Mesenchymal stem cell (in vitro differentiated cells and primary cell): ENCODE results near the gene PMVK.

ENCODE experiments used
- DNase-seq: peaks from one replicate; pipeline ENCODE4 v3.0.0-alpha.2; 2013
- H2AFZ ChIP-seq: one replicate; pipeline ENCODE4 v1.6.1; 2013; ENCODE audit warnings: low read depth, mild to moderate bottlenecking, control low read depth, inconsistent platforms, low read length, moderate library complexity
- H2AK5ac ChIP-seq: 2 replicates; pipeline ENCODE4 v1.6.1; 2013; ENCODE audit warnings: low read length, moderate library complexity, mild to moderate bottlenecking, inconsistent platforms; ENCODE audit not compliant: severe bottlenecking
- H2BK120ac ChIP-seq: one replicate; pipeline ENCODE4 v1.6.1; 2013; ENCODE audit warnings: low read depth, mild to moderate bottlenecking, inconsistent platforms, low read length, moderate library complexity
- H2BK12ac ChIP-seq, 2 experiments: one replicate each; pipeline ENCODE4 v1.6.1; 2013; ENCODE audit warnings: inconsistent platforms in 2 of 2, low read length in 2 of 2, mild to moderate bottlenecking in 2 of 2, moderate library complexity in 2 of 2, control low read depth in 1 of 2
- H2BK15ac ChIP-seq: one replicate; pipeline ENCODE4 v1.6.1; 2013; ENCODE audit warnings: mild to moderate bottlenecking, low read depth, inconsistent platforms; ENCODE audit not compliant: poor library complexity, severe bottlenecking
- H2BK5ac ChIP-seq: 2 replicates; pipeline ENCODE4 v1.6.1; 2013; ENCODE audit warnings: low read depth, mild to moderate bottlenecking, low read length, control low read depth, inconsistent platforms; ENCODE audit not compliant: poor library complexity, severe bottlenecking
- H3K14ac ChIP-seq, 2 experiments: one replicate each; pipeline ENCODE4 v1.6.1; 2013; ENCODE audit warnings: inconsistent platforms in 2 of 2, low read length in 2 of 2, control low read depth in 1 of 2, mild to moderate bottlenecking in 1 of 2, moderate library complexity in 1 of 2
- H3K18ac ChIP-seq, 2 experiments: one replicate each; pipeline ENCODE4 v1.6.1; 2013; ENCODE audit warnings: inconsistent platforms in 2 of 2, low read length in 2 of 2, control low read depth in 1 of 2, low read depth in 1 of 2, mild to moderate bottlenecking in 1 of 2
- H3K23ac ChIP-seq, 2 experiments: one replicate each; pipeline ENCODE4 v1.6.1; 2013; ENCODE audit warnings: inconsistent platforms in 2 of 2, low read length in 2 of 2, mild to moderate bottlenecking in 2 of 2, moderate library complexity in 2 of 2, control low read depth in 1 of 2
- H3K27ac ChIP-seq: 2 replicates; pipeline ENCODE4 v1.5.1; 2013; ENCODE audit warnings: mild to moderate bottlenecking, moderate library complexity, low read length, control low read depth, inconsistent platforms; ENCODE audit not compliant: poor library complexity, severe bottlenecking
- H3K27me3 ChIP-seq, 2 experiments: 2 replicates each; pipeline versions ENCODE4 v1.6.1 to v1.7.0; 2013; ENCODE audit warnings: low read length in 2 of 2, mild to moderate bottlenecking in 2 of 2, moderate library complexity in 2 of 2, control low read depth in 1 of 2, inconsistent platforms in 1 of 2; ENCODE audit not compliant: control insufficient read depth in 1 of 2, insufficient read depth in 1 of 2
- H3K36me3 ChIP-seq, 2 experiments: 2 replicates each; pipeline versions ENCODE4 v1.6.1 to v1.7.0; 2013; ENCODE audit warnings: low read length in 2 of 2, control low read depth in 1 of 2, inconsistent platforms in 1 of 2, low read depth in 1 of 2, mild to moderate bottlenecking in 1 of 2; ENCODE audit not compliant: insufficient read depth in 2 of 2, control insufficient read depth in 1 of 2
- H3K4ac ChIP-seq, 2 experiments: one replicate each; pipeline ENCODE4 v1.6.1; 2013; ENCODE audit warnings: inconsistent platforms in 2 of 2, low read length in 2 of 2, mild to moderate bottlenecking in 2 of 2, moderate library complexity in 2 of 2, control low read depth in 1 of 2, low read depth in 1 of 2
- H3K4me1 ChIP-seq: 2 replicates; pipeline ENCODE4 v1.6.1; 2013; ENCODE audit warnings: low read depth, low read length, control low read depth; ENCODE audit not compliant: control insufficient read depth, insufficient read depth
- H3K4me2 ChIP-seq: 2 replicates; pipeline ENCODE4 v1.6.1; 2013; ENCODE audit warnings: low read length, mild to moderate bottlenecking, inconsistent platforms; ENCODE audit not compliant: poor library complexity, severe bottlenecking
- H3K4me3 ChIP-seq, 2 experiments: 2 replicates each; pipeline versions ENCODE4 v1.5.1 to v1.7.0; 2013; ENCODE audit warnings: low read length in 2 of 2, mild to moderate bottlenecking in 2 of 2, control low read depth in 1 of 2, low read depth in 1 of 2; ENCODE audit not compliant: insufficient read depth in 1 of 2
- H3K79me1 ChIP-seq: replicated peaks from 2 replicates; pipeline ENCODE4 v1.6.1; 2013; ENCODE audit warnings: mild to moderate bottlenecking, control low read depth, low read length, inconsistent platforms; ENCODE audit not compliant: poor library complexity, severe bottlenecking
- H3K9ac ChIP-seq: 2 replicates; pipeline ENCODE4 v1.7.0; 2013; ENCODE audit warnings: mild to moderate bottlenecking, low read length, moderate library complexity
- H3K9me3 ChIP-seq: 2 replicates; pipeline ENCODE4 v1.7.0; 2013; ENCODE audit warnings: mild to moderate bottlenecking, low read length; ENCODE audit not compliant: control insufficient read depth
- H4K8ac ChIP-seq: one replicate; pipeline ENCODE4 v1.6.1; 2013; ENCODE audit warnings: inconsistent platforms, mild to moderate bottlenecking, low read length, moderate library complexity
- H4K91ac ChIP-seq: one replicate; pipeline ENCODE4 v1.6.1; 2013; ENCODE audit warnings: mild to moderate bottlenecking, low read length, inconsistent platforms
- WGBS: methylation state at CpG from one replicate; pipeline ENCODE4 v1.1.7; 2013; ENCODE audit warnings: mixed read lengths; 5-methylcytosine and 5-hydroxymethylcytosine counted together

The PMVK gene

GRCh38 chr1:154902938-154903566, 33.5 kb downstream of the PMVK start:
- H4K91ac ChIP-seq, result peak overlapping the region; percentile 66
- H2BK12ac ChIP-seq, result no peak overlapping the region
- no peak overlapping the region for H3K23ac ChIP-seq
- H2BK120ac ChIP-seq, result no peak overlapping the region
- no peaks in the 10 kb centered on the region for H3K36me3 ChIP-seq
- H3K27me3 ChIP-seq, result peaks cover 0 to 7% of the 10 kb centered on the region in 2 experiments
- DNase-seq, result no peak
- H3K14ac ChIP-seq, result no peak overlapping the region
- peak overlapping the region; percentile 10 for H2AFZ ChIP-seq
- H2BK15ac ChIP-seq, result no peak overlapping the region
- H3K18ac ChIP-seq, result no peak overlapping the region
- H4K8ac ChIP-seq, result no peak overlapping the region
- H3K79me1 ChIP-seq, result no peaks in the 10 kb centered on the region
- H3K9me3 ChIP-seq, result peaks cover 6% of the 10 kb centered on the region
- no peaks in the 10 kb centered on the region for H3K4me1 ChIP-seq
- no peak overlapping the region for H3K4me2 ChIP-seq
- no peak overlapping the region for H3K27ac ChIP-seq
- H3K9ac ChIP-seq, result no peak overlapping the region
- no peak overlapping the region for H2BK5ac ChIP-seq
- H2AK5ac ChIP-seq, result no peak overlapping the region
- H3K4me3 ChIP-seq, result no peak overlapping the region
- WGBS, result 50% methylated on average over 1 of the region's 3 CpGs
- H3K4ac ChIP-seq, result no peak overlapping the region

DNA sequence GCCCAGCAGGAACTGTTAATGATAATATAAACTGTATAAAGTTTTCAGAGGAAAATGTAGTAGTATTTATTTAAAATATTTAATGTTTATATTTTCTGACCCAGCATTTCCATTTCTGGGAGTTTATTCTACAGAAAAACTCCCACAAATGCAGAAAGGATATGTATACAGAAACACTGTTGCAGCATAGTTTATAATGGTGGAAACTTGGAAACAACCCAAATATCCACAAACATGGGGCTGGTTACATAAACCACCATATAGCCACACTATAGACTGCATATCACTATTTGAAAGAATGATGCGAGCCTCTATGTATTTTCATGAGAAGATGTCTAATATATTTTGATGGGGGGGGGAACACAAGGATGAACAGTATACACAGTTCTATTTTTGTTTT, 34.9 kb downstream of the PMVK start:
- no peak overlapping the region for H2BK120ac ChIP-seq
- no peak overlapping the region for H4K91ac ChIP-seq
- H3K4me2 ChIP-seq, result no peak overlapping the region
- no peak overlapping the region for H3K9ac ChIP-seq
- no peaks in the 10 kb centered on the region for H3K79me1 ChIP-seq
- H2BK5ac ChIP-seq, result no peak overlapping the region
- H3K4ac ChIP-seq, result no peak overlapping the region
- H3K4me3 ChIP-seq, result no peak overlapping the region
- no peak overlapping the region for H3K23ac ChIP-seq
- 100% methylated on average over 1 of the region's 1 CpG for WGBS
- no peak overlapping the region for H3K18ac ChIP-seq
- H3K27ac ChIP-seq, result no peak overlapping the region
- no peaks in the 10 kb centered on the region for H3K4me1 ChIP-seq
- H4K8ac ChIP-seq, result no peak overlapping the region
- H3K36me3 ChIP-seq, result no peaks in the 10 kb centered on the region
- H2AK5ac ChIP-seq, result no peak overlapping the region
- peak; percentile 47 for DNase-seq
- H3K9me3 ChIP-seq, result no peaks in the 10 kb centered on the region
- no peak overlapping the region for H2BK12ac ChIP-seq
- peaks cover 9 to 16% of the 10 kb centered on the region in 2 experiments for H3K27me3 ChIP-seq
- H2BK15ac ChIP-seq, result no peak overlapping the region
- H3K14ac ChIP-seq, result no peak overlapping the region
- no peak overlapping the region for H2AFZ ChIP-seq

- H3K27ac ChIP-seq, result no peak overlapping the region
- no peak overlapping the region for H3K4me2 ChIP-seq
- H3K36me3 ChIP-seq, result no peaks in the 10 kb centered on the region
- no peak overlapping the region for H2BK15ac ChIP-seq
- H3K9ac ChIP-seq, result no peak overlapping the region
- no peak overlapping the region for H3K4ac ChIP-seq
- no peak overlapping the region for H3K4me3 ChIP-seq
- H3K23ac ChIP-seq, result no peak overlapping the region
- no peak overlapping the region for H2AK5ac ChIP-seq
- H3K79me1 ChIP-seq, result no peaks in the 10 kb centered on the region
- H3K14ac ChIP-seq, result no peak overlapping the region
- no peak overlapping the region for H2BK120ac ChIP-seq
- H3K9me3 ChIP-seq, result no peaks in the 10 kb centered on the region
- H4K91ac ChIP-seq, result peak overlapping the region; percentile 75
- no peak overlapping the region for H3K18ac ChIP-seq
- H3K4me1 ChIP-seq, result no peaks in the 10 kb centered on the region
- WGBS, result 80% methylated on average over 4 of the region's 6 CpGs
- no peak overlapping the region for H4K8ac ChIP-seq
- H3K27me3 ChIP-seq, result peaks cover 11 to 33% of the 10 kb centered on the region in 2 experiments
- H2BK5ac ChIP-seq, result no peak overlapping the region
- no peak overlapping the region for H2AFZ ChIP-seq
- no peak overlapping the region for H2BK12ac ChIP-seq
- DNase-seq, result no peak
Observed at GRCh38 chr1:154899041-154899440, 37.5 kb downstream of the PMVK start.

- no peak overlapping the region for H3K27ac ChIP-seq
- WGBS, result 86% methylated on average over 10 of the region's 10 CpGs
- no peak overlapping the region for H3K9ac ChIP-seq
- no peaks in the 10 kb centered on the region for H3K9me3 ChIP-seq
- no peak overlapping the region for H2BK12ac ChIP-seq
- H3K36me3 ChIP-seq, result no peaks in the 10 kb centered on the region
- DNase-seq, result no peak
- H3K4me1 ChIP-seq, result no peaks in the 10 kb centered on the region
- H3K14ac ChIP-seq, result peak overlapping the region in 1 of 2 experiments; percentile 65
- no peak overlapping the region for H3K23ac ChIP-seq
- no peak overlapping the region for H2AFZ ChIP-seq
- H2BK120ac ChIP-seq, result no peak overlapping the region
- no peak overlapping the region for H3K4me3 ChIP-seq
- H3K18ac ChIP-seq, result no peak overlapping the region
- H4K91ac ChIP-seq, result peak overlapping the region; percentile 72
- H2BK5ac ChIP-seq, result no peak overlapping the region
- H4K8ac ChIP-seq, result no peak overlapping the region
- H3K4me2 ChIP-seq, result no peak overlapping the region
- peak overlapping the region; percentile 63 for H2BK15ac ChIP-seq
- no peak overlapping the region for H2AK5ac ChIP-seq
- peaks cover 11 to 33% of the 10 kb centered on the region in 2 experiments for H3K27me3 ChIP-seq
- no peaks in the 10 kb centered on the region for H3K79me1 ChIP-seq
- no peak overlapping the region for H3K4ac ChIP-seq
Observed at GRCh38 chr1:154896771-154897286, 39.7 kb downstream of the PMVK start.
